ENCODE measurements around the gene KLRF1.

KLRF1 gene

GRCh38 chr12:9797722-9798619, 29.3 kb upstream of the KLRF1 start:
- Histone ChIP-seq H3K9me3 (ENCODE audit: low read depth, low read length) (no peaks in the 10 kb centered on the region), H3K9ac (ENCODE audit: insufficient read length) (peak overlapping the region; percentile 55), H3K36me3 (ENCODE audit: insufficient read depth, low read length) (no peaks in the 10 kb centered on the region), H3K4me3 (no peak overlapping the region), H3K27ac (peak overlapping the region; percentile 80)
- no peak for DNase-seq (ENCODE audit: low read depth, low spot score)
- no peak for TF ChIP-seq FOXP2 (optimal IDR thresholded peaks at IDR 0.05; ENCODE audit: control extremely low read depth, extremely low read length, insufficient read depth)
- no peak for TF ChIP-seq EZH2 (IDR thresholded peaks at IDR 0.05)
- TF ChIP-seq POLR2AphosphoS5 (IDR thresholded peaks at IDR 0.05; ENCODE audit: borderline replicate concordance, low read depth, low read length): no peak

GRCh38 chr12:9799961-9800360, 27.3 kb upstream of the KLRF1 start:
- TF ChIP-seq EZH2 (IDR thresholded peaks at IDR 0.05) (no peak), FOXP2 (optimal IDR thresholded peaks at IDR 0.05; ENCODE audit: control extremely low read depth, extremely low read length, insufficient read depth) (no peak), POLR2AphosphoS5 (IDR thresholded peaks at IDR 0.05; ENCODE audit: borderline replicate concordance, low read depth, low read length) (no peak)
- H3K9ac ChIP-seq (ENCODE audit: insufficient read length): no peak overlapping the region
- no peaks in the 10 kb centered on the region for H3K9me3 ChIP-seq (ENCODE audit: low read depth, low read length)
- H3K27ac ChIP-seq: no peak overlapping the region
- no peak overlapping the region for H3K4me3 ChIP-seq
- no peak for DNase-seq (ENCODE audit: low read depth, low spot score)
- H3K36me3 ChIP-seq (ENCODE audit: insufficient read depth, low read length): no peaks in the 10 kb centered on the region

DNA sequence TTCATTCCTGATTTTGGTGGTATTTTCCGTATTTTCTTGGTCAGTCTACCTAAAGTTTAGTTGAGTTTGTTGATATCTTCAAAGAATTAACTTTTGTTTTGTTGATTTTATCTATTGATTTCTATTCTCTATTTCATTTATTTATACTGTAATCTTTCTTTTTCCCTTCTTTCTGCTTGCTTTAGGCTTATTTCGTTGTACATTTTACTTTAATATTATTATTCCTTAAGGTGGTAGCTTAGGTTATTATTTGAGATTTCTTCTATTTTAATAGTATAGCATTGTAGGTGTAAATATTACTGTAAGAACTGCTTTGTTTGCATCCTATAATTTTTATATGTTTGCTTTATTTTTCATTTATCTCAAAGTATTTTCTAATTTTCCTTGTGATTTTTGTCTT, 21.4 kb upstream of the KLRF1 start:
- no peaks in the 10 kb centered on the region for H3K36me3 ChIP-seq (ENCODE audit: insufficient read depth, low read length)
- TF ChIP-seq FOXP2 (optimal IDR thresholded peaks at IDR 0.05; ENCODE audit: control extremely low read depth, extremely low read length, insufficient read depth) (no peak), EZH2 (IDR thresholded peaks at IDR 0.05) (no peak)
- no peak for DNase-seq (ENCODE audit: low read depth, low spot score)
- H3K9me3 ChIP-seq (ENCODE audit: low read depth, low read length): no peaks in the 10 kb centered on the region
- H3K27ac ChIP-seq: no peak overlapping the region
- no peak overlapping the region for H3K4me3 ChIP-seq
- no peak overlapping the region for H3K9ac ChIP-seq (ENCODE audit: insufficient read length)

- Histone ChIP-seq H3K27ac (no peak overlapping the region), H3K9ac (ENCODE audit: insufficient read length) (no peak overlapping the region), H3K36me3 (ENCODE audit: insufficient read depth, low read length) (no peaks in the 10 kb centered on the region), H3K9me3 (ENCODE audit: low read depth, low read length) (no peaks in the 10 kb centered on the region), H3K4me3 (no peak overlapping the region)
- TF ChIP-seq EZH2 (IDR thresholded peaks at IDR 0.05) (no peak), POLR2AphosphoS5 (IDR thresholded peaks at IDR 0.05; ENCODE audit: borderline replicate concordance, low read depth, low read length) (no peak), FOXP2 (optimal IDR thresholded peaks at IDR 0.05; ENCODE audit: control extremely low read depth, extremely low read length, insufficient read depth) (no peak)
- DNase-seq (ENCODE audit: low read depth, low spot score): no peak
Observed at GRCh38 chr12:9806714-9807113, 20.6 kb upstream of the KLRF1 start.

DNA sequence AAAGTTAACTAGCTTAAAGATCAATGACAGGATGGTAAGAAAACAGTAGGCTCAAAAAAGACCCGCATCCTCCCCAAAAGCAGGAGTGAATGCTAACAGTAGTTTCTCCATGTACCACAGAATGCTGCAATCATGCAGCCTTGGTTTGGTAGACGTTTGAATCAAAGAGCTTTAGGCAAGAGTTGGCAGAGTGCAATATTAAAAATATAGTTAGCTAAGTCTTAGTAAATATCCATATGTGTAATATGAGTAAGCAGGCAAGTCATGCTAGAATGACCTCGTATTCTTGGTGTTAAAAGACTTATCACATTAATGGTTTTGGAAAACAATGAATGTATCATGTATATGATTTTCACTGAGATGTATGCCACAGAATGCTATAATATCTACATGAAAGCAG, 18.8 kb upstream of the KLRF1 start:
- no peak overlapping the region for H3K27ac ChIP-seq
- H3K4me3 ChIP-seq: no peak overlapping the region
- TF ChIP-seq EZH2 (IDR thresholded peaks at IDR 0.05): no peak
- no peak for TF ChIP-seq POLR2AphosphoS5 (IDR thresholded peaks at IDR 0.05; ENCODE audit: borderline replicate concordance, low read depth, low read length)
- no peak for TF ChIP-seq FOXP2 (optimal IDR thresholded peaks at IDR 0.05; ENCODE audit: control extremely low read depth, extremely low read length, insufficient read depth)
- no peaks in the 10 kb centered on the region for H3K36me3 ChIP-seq (ENCODE audit: insufficient read depth, low read length)
- H3K9ac ChIP-seq (ENCODE audit: insufficient read length): no peak overlapping the region
- DNase-seq (ENCODE audit: low read depth, low spot score): no peak
- no peaks in the 10 kb centered on the region for H3K9me3 ChIP-seq (ENCODE audit: low read depth, low read length)

DNA sequence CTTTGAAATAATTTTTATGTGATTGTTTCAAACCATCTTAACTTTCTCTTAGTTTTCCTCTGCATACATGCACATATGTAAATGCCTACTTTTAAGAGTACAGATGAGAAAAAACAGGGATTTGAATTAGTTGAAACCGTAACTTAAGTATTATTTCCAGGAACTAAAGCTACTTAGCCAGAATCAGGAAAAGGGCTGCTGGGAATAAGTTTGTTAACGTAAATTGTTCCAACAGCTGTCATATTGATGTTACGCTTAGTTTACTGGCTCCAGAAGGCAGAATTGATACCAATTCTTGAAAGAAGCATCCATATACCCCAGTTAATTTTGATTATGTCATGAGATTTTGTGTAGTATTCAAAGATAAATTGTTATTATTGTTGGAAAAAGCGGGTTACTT, 17.9 kb upstream of the KLRF1 start:
- H3K36me3 ChIP-seq (ENCODE audit: insufficient read depth, low read length): no peaks in the 10 kb centered on the region
- TF ChIP-seq FOXP2 (optimal IDR thresholded peaks at IDR 0.05; ENCODE audit: control extremely low read depth, extremely low read length, insufficient read depth) (no peak), EZH2 (IDR thresholded peaks at IDR 0.05) (no peak), POLR2AphosphoS5 (IDR thresholded peaks at IDR 0.05; ENCODE audit: borderline replicate concordance, low read depth, low read length) (no peak)
- no peak overlapping the region for H3K9ac ChIP-seq (ENCODE audit: insufficient read length)
- H3K4me3 ChIP-seq: no peak overlapping the region
- no peaks in the 10 kb centered on the region for H3K9me3 ChIP-seq (ENCODE audit: low read depth, low read length)
- no peak for DNase-seq (ENCODE audit: low read depth, low spot score)
- H3K27ac ChIP-seq: no peak overlapping the region

- no peak overlapping the region for H3K4me3 ChIP-seq
- no peaks in the 10 kb centered on the region for H3K9me3 ChIP-seq (ENCODE audit: low read depth, low read length)
- no peak for DNase-seq (ENCODE audit: low read depth, low spot score)
- H3K9ac ChIP-seq (ENCODE audit: insufficient read length): no peak overlapping the region
- H3K27ac ChIP-seq: no peak overlapping the region
- no peak for TF ChIP-seq EZH2 (IDR thresholded peaks at IDR 0.05)
- TF ChIP-seq POLR2AphosphoS5 (IDR thresholded peaks at IDR 0.05; ENCODE audit: borderline replicate concordance, low read depth, low read length): no peak
- TF ChIP-seq FOXP2 (optimal IDR thresholded peaks at IDR 0.05; ENCODE audit: control extremely low read depth, extremely low read length, insufficient read depth): no peak
- H3K36me3 ChIP-seq (ENCODE audit: insufficient read depth, low read length): no peaks in the 10 kb centered on the region
Observed at GRCh38 chr12:9809866-9810265, 17.4 kb upstream of the KLRF1 start.

- Histone ChIP-seq H3K36me3 (ENCODE audit: insufficient read depth, low read length) (no peaks in the 10 kb centered on the region), H3K27ac (peak overlapping the region; percentile 22; the same call in 1 of the 2 replicates), H3K4me3 (no peak overlapping the region; the same call in 1 of the 2 replicates), H3K9ac (ENCODE audit: insufficient read length) (no peak overlapping the region), H3K9me3 (ENCODE audit: low read depth, low read length) (no peaks in the 10 kb centered on the region)
- no peak for DNase-seq (ENCODE audit: low read depth, low spot score)
- TF ChIP-seq EZH2 (IDR thresholded peaks at IDR 0.05) (no peak), POLR2AphosphoS5 (IDR thresholded peaks at IDR 0.05; ENCODE audit: borderline replicate concordance, low read depth, low read length) (no peak), FOXP2 (optimal IDR thresholded peaks at IDR 0.05; ENCODE audit: control extremely low read depth, extremely low read length, insufficient read depth) (no peak)
Observed at GRCh38 chr12:9810671-9811070, 16.6 kb upstream of the KLRF1 start.
